ENCODE results near the gene IP6K2.

IP6K2 gene

DNA sequence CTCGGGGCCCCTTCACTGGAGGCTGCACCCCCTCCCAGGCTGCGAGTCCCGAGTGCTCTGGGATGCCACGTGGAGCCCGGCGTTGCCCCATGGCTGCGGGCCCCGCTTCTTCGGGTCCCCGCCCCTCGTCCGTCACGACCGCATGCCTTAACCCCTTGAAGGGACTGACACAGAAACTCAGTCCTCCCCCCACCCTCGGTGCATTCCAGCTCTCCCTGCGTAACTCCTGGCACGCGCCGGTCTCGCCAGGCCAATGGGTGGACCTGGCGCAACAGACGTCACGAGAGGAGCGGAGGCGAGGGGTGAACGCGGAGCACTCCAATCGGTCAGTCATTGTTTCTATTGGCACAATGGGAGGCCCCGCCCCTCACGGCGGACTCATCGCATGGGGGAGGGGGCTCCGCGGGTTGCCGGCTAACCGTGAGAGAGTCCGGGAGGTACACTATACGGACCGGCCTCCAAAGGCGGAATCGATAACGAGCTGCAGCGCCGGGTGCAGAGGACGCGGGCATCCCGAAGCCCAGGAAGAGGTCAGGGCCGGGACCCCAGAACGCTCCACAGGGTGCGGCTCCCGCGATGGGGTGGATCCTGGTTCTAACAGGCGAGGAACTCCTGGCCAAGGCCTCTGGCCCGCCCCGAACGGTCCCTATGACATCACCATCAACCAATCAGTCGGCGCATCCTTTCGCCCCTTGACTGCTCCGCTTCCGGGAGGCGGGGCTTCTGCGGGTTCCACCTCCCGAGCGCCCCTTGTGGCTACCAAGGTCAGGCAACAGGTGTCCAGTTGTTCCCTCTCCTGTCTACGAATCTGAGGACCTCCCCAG, 53.3 kb downstream of the IP6K2 start:
- DNase-seq (ENCODE audit: low read depth): peak; percentile 71

DNA sequence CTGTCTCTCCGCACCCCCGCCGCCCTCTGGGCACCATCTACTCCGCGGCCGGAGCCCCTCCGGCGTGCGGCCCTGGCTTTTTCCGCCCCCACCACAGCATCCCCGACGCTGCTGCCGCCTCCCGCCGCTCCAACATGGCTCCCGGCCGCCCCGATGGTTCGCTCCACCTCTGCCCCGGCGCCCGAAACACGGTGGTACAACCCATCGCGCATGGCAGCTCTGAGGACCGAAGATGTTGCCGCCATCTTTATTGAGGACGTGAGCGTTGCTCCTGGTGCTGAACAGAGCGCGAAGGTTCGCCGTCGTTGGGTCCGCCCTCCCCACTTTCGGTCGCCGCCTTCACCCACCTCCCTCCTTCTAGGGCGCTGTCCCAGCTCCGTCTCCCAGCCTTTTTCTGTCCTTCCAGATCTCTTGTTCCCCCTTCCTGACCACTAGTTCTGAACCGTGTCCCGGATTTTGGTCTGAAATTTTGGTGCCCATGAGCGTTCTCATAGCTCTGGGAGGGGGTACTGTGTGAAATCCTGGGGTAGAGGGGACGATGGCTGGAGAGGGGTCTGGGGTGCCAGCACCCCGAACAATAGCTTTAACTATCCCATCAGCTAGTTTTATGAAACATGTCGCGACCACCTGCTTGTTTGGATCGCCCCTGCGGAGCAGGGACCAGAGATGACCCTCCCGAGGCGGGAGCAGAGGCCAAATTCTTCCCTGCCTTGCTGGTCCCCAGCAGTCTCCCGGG, 54.1 kb downstream of the IP6K2 start, which contains the start of gene CELSR3:
CELSR3 (minus strand) TSS at position 134 of the 736 bp plus-strand sequence. CDS start 252 bp downstream, outside the sequence.
- DNase-seq (ENCODE audit: low read depth): peak; percentile 27

DNA sequence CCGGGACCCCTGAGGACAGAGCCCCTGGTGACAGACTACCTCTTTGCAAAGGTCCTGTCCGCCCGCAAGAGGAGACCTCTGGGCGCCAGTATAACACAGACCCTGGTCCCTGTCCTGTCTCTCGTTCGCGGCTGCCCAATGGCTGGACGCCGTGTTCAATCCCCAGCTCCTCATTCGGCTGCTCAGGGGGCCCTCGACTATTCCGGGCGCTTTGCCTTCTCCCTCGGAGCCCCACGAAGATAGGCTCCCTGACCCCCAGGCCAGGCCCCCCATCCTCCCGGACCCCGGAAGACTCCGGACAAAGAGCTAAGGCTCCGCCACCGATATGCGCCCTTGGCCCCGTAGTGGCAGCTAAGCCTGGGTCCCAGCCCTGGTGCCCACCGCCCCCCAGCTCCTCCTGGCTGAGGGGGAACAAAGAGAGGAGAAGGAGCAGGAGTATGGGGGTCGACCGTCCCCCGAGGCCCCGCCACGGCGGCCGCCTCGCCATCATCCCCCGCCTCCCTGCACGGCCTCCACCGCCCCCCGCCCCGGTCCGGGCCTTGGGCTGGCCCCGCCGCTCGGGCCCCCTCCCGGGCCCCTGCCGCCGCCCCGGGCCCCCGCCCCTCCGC, 54.8 kb downstream of the IP6K2 start:
- no peak for DNase-seq (ENCODE audit: low read depth)

DNA sequence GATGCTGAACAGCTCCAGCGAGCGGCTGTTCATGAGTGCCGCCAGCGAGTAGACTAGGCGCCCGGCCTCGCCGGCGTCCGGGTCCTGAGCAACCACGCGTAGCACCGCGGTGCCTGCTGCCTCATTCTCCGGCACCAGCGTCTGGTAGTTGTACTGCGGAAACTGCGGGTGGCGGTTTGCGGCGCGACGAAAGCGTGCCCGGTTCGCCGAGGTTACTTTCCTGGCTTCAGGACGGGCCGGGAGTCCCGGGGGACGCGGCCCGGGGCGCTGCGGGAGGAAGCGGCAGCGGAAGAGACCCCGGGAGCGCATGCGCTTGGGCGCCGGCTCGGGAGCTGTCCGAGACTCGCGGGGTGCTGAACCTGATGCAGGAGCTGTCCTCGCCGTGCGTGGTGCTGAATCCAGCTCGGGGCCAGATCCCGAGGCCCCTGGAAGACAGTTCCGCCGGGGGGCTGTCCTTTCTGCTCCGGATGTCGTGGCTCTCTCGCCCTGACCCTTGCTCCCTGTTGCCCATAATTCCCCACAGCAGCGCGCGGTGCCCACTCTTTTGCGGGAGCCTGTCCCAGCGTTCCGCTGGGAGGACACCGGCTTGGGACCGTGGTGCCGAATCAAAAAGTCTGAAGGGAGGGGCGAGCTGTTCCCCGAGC, 55.4 kb downstream of the IP6K2 start:
- DNase-seq (ENCODE audit: low read depth): peak; percentile 65

DNA sequence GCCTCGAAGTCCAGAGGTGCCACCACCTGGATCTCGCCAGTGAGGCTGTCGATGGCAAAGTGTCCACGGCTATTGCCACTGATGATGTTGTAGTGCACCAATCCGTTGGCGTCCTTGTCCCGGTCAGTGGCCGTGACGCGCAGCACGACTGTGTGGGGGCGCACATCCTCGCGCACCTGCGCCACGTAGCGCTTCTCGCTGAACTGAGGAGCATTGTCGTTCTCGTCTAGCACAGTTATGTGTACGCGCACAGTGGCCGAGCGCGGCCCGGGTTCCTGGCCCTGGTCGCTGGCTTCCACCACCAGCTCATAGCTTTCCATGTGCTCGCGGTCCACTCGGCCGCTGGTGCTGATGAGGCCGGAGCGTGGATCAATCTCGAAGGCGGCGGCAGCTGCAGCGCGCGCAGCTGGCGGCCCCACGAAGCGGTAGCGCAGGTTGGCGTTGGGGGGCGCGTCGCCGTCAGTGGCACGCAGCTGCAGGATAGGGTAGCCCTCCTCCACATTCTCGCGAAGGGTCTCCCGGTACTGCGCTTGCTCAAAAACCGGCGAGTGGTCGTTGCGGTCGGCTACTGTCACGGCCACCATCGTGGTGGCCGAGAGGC, 56.1 kb downstream of the IP6K2 start:
- DNase-seq (ENCODE audit: low read depth): no peak

DNA sequence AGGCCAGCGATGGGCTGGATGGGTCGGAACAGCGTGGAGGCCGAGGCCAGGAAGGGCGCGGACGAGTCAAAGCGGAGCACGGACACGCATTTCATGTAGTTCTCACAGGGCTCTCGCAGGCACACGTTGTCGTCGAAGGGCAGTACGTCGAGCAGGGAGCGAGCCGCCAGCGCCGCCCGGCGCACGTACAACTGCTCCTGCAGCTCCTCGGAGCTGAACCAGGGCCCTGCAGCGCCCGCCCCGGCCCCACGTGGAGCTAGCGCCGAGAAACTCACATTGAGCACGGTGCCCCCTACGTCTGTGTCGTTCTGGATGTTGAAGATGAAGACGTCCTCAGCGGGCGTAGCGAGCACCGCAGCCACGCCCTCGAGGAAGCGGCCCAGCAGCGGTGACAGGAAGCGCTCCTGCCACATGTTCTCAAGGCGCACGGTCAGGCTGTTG, 60.2 kb downstream of the IP6K2 start:
- DNase-seq (ENCODE audit: low read depth): no peak

DNA sequence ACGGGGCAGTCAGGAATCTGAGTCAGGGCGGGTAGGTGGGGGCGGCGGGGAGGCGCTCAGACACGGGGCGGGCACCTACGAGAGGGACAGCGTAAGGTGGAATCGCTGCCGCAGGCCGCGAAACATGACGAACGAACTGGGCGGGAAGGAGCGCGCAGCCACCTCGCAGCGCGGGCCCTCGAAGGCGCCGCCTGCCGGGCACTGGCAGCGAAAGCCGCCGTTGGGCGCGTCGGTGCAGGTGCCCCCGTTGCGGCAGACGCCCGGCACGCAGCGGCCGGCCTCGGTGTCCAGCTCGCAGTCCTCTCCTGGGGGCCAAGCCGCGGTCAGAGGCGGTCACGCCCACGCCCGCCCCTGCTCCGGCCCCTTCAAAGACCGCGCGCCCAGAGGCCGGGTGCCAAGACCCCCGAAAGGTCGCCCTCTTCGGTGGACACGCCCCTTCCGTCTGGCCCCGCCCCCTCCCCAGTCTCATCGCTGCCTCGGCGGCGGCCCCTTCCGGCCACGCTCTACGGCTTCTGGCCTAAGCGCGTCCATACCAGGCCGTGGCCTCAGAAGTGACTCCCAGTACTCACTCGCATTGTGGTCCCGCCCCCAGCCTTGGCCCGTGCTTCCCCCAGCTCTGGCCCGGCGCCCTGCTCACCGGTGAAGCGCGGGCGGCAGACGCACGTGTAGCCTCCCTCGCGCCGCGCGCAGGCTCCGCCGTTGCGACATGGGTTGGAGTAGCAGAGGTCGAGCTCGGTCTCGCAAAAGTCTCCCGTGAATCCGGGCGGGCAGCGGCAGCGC, 60.8 kb downstream of the IP6K2 start:
- peak; percentile 77 for DNase-seq (ENCODE audit: low read depth)

DNA sequence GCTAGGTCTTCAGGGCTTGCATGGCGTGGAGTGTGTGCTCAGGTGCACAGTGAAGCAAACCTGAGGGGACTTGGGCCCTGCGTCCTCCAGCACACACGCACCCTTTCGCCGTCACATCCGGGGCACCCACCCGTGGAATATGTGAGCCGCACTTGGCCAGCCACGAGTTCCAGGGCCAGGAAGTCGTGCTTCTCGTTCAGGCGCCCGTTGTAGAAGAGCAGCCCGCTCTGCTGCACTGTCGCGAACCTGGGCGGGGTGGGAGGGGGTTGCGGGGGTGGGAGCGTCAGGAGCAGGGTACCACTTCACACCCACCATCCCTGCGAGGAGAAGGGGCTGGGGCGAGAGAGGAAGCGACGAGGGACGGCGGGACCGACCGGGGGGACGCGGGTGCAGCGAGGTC, 61.4 kb downstream of the IP6K2 start:
- DNase-seq (ENCODE audit: low read depth): peak; percentile 48

DNA sequence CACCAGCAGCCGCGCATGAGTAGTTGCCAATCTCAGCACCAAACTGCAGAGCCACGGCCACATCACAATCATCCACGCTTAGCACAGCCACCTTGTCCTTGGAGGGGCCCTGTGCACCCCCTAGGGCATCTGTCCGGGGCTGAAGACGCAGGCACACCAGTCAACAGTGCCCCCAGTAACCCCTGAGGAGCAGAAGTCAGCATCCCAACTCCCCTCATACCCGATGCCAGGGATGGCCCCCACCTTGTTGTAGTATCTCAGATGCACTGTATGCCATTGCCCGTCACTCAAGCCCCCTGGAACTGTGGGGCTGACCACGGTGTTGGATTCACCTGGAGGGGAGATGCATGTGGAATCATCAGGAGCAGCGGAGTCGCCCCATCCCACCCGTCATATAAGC, 62.0 kb downstream of the IP6K2 start:
- no peak for DNase-seq (ENCODE audit: low read depth)

DNA sequence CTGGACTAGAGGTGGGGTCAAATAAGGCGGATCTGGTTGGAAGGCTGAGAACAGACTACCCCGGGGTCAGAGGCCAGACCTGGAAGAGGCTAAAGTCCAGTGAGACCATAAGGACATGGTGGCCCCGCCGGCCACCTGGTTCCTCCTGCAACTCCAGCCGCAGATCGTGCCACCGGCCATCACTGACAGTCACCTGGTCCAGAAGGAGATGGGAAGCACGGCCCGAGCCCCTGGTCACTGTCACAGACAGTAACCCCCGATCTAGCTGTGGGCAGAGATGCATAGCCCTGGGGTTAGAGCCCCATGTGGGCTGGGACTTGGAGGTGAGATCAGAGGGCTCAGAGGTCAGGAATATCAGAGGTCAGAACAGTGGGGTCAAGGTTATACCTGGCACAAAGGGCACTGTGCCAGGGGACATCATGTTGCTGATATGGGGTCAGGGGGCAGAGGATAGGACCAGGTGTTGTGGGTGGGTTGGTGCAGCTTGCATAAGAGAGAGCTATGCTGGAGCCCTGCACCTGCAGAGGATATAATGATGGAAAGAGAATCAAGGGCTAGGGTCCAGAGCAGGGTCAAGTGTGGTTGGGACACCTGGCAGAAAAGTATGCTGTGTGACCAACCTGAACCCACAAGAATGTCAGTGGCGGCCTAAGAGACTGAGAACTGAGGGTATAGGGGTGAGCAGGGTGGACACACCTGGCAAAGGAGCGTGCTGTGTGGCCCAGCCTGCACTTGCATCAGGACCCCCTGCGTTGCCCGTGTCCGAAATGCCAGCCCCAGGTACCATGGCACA, 63.9 kb downstream of the IP6K2 start:
- DNase-seq (ENCODE audit: low read depth): no peak

DNA sequence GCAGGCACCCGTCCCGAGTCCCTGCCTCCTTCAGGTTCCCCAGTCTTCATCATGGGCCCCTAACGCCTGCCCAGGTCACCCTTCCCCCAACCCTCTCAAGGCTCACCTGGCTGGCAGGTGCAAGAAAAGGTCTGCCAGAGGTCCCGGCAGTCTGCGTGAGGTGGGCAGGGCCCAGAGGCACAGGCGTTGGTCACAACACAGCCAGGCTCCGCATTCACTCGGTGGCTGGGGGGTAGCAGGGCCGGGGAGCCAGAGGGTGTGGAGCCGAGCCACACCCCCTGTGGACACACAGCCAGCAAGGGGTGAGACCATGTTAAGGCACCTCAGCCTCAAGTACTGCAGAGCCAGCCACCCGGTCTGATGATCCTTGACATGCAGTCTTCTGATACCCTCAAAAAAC, 65.2 kb downstream of the IP6K2 start:
- DNase-seq (ENCODE audit: low read depth): no peak

DNA sequence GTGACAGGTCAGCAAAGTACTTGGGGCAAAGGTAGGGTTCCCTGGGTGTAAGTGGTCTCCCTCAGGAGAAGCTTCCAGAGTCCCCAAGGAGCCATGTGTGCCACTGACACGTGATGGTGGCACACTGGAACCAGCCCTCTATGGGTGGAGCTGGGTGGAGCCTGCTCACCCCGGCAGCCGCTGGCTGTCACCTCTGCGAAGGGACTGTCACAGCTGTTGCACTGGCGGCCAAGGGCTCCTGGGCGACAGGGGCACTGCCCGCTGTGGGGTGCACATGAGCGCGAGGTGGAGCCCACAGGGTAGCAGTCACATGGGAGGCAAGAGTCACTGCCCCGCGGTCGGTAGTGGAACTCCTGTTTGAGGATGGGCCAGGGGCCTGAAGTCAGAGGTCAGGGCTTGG, 66.3 kb downstream of the IP6K2 start:
- no peak for DNase-seq (ENCODE audit: low read depth)

DNA sequence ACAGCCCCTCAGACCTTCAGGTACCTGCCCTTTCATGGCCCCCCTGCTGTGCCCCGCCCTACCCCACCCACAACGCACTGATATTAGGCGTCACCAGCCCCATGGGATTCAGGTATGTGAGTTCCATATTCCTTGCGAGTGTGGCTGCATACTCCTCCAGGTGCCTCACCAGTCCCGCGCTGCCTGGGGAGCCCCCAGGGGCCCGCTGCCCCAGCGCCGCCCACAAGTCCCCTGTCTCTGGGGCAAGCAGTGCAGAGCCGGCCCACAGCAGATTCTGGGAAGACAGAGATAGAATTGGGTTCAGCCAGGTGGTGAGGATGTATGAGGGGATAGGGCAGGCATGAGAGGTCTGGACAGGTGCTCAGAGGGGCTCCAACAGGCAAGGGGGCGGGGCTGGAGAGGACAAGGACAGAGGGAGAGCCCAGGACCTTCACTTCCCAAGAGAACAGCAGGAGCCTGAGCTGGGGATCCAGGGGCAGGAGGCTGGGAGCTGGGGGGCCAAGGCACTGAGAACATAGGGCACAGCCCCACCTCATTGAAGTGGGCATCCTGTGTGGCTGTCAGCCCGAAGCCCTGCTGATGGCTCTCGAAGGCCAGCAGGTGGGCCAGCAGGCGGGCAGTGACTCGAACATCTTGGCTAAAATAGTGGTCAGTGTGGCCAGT, 68.7 kb downstream of the IP6K2 start:
- DNase-seq (ENCODE audit: low read depth): no peak

DNA sequence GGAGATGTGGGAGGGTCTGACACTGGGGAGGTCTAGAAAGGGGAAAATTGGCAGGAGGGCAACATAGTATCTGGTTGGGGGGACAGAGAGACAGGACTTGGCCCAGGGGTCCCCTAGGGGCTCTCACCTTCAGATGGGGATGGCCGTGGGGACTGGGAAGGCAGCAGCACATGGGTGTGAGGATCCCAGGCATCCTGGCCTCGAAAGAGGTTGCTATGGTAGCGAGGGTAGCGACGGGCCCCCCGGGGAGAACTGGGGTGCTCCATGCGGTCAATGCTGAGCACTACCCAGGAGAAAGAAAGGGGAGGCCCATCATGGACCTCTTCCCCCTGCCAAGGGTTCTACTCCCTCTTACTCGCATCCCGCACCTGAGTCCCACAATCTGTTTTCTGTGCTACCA, 69.3 kb downstream of the IP6K2 start:
- DNase-seq (ENCODE audit: low read depth): no peak

DNA sequence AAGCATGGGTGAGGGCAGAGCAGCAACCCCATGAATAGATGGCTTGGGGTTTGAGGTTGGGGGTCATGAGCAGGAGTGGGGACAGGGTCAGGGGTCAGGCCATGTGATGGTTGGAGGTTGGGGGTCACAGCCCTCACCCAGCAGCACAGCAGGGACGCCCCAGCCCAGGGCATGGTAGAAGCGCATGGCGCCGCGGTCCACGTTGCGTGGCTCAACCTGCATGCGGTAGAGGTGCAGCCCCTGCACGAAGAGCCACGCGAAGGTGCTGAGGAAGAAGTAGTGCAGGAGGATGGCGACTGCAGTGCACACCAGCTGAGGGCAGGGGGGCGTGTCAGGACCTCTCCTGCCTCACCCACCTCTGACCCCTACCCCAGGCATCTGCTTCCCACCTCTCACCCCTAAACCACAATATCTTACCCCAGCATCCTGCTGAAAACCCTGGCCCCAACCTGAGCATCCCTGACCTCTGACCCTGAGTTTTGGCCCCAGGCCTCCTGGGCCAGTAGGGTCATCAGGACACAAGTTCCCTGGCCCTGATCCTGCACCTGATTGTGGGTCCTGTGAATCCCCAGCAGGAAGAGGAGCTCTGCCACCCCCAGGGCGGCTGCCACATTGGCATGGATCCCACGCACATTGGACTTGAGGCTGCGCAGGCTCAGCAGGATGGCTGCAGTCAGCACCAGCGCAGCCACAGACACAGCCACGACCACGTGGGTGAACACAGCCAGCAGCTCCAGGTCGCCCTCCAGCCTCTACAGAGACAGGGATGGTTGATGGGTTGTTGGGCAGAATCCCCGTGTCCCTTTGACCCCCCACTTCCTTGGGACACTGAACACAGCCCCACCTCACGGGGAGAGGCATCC, 71.9 kb downstream of the IP6K2 start:
- no peak for DNase-seq (ENCODE audit: low read depth)

DNA sequence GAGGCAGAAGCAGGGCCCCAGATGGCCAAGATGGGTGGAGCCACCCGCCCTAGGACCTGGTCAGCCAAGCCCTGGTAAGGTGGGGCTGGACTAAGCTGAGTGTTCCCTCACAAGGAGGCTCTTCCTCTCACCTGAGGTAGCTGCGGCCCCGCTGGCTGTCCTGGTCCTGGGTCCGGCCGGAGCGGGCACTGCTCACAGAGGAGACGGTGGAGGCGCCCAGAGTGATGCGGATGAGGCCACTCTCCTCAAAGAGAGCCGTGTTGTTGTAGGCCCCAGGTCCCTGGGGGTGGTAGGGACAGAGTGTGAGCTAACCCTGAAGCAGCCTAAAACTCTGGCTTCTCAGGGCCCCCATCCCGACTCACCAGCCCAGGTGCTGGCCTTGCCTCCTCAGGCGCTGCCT, 74.4 kb downstream of the IP6K2 start:
- no peak for DNase-seq (ENCODE audit: low read depth)

DNA sequence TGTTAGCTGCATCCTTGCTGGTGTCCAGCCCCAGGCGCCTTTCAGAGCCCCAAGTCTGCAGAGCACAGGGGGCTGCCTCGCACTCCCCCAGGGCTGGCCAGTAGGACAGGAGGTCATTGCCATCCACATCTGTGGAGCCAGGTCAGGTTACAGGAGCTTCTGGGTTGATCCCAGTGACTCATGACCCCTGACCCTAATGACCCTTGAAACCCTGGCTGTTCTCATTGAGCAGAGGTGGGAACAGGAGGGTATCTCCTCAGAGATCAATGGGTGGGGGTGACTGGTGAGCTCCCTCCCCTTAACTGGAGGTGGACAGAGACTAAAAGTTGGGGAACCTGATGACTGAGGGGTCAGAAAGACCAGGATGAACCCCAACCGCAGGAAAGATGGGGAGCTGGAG, 75.6 kb downstream of the IP6K2 start:
- DNase-seq (ENCODE audit: low read depth): no peak

DNA sequence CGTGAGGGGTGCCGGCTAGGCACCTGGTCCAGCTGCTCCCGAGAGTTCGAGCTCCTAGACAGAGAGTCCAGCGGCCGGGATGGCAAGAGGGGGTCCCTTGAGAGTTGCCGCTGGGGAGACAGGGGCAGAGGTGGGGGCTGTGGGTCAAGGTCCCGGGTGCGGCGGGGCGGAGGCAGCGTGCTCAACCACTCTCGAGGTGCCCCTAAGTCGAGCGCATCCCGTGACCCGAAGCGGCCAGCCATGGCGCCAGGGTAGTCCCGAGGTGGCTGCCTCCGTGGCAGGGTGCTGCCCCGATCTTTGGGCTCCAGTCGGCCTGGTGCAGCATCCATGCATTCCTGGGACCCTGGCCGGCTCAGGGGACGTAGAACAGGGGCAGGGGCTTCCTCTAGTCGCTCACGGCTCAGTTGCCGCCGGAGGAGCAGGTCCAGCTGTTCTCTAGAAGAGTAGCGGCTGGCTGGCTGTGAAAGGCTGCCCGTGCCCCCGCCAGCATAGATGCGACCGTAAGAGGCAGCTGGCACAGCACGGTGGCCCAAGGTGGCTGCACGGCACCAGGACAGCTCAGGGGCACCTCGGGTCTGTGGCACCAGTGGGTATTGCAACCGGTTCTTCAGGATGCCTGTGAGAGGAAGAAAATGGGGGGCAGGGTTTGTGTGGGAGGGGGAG, 76.9 kb downstream of the IP6K2 start:
- no peak for DNase-seq (ENCODE audit: low read depth)

Data from activated T-cell treated with anti-CD3 and anti-CD28 coated beads for 1 hour (primary cell).